Fibroblast of upper back skin (primary cell): ENCODE results near the gene PPP1R3D.
A peak's percentile ranks its signal among the peaks of the same experiment; 100 is the strongest.
"Not testable (repeated sequence)": the region's sequence is repeated elsewhere in the genome, so short reads cannot be mapped to it uniquely, and the experiment has no call there.

Experiments
- DNase-seq: peaks from one replicate; pipeline ENCODE4 v3.0.0-alpha.2; 2013

PPP1R3D gene

GRCh38 chr20:59912609-59913008, 27.5 kb downstream of the PPP1R3D start:
- DNase-seq, result no peak

- no peak for DNase-seq
These were observed 29.1 kb downstream of the PPP1R3D start for GRCh38 chr20:59911041-59911440.

- no peak for DNase-seq
These were observed 31.2 kb downstream of the PPP1R3D start for GRCh38 chr20:59908855-59909254.

GRCh38 chr20:59903621-59904020, 36.5 kb downstream of the PPP1R3D start:
- DNase-seq, result peak; percentile 1

GRCh38 chr20:59902470-59902869, 37.6 kb downstream of the PPP1R3D start:
- DNase-seq, result no peak

GRCh38 chr20:59895908-59896307, 44.2 kb downstream of the PPP1R3D start:
- no peak for DNase-seq

GRCh38 chr20:59891581-59891980, 48.5 kb downstream of the PPP1R3D start:
- DNase-seq, result no peak

GRCh38 chr20:59890035-59890434, 50.1 kb downstream of the PPP1R3D start:
- not testable (repeated sequence) for DNase-seq

- DNase-seq, result no peak
These were observed 52.1 kb downstream of the PPP1R3D start for GRCh38 chr20:59888050-59888449.
